Neural cell (in vitro differentiated cells): Measurements from ENCODE around the gene SPOCD1.

Experiments used
- EP300 ChIP-seq: fragments of 450-650 bp; conservative IDR thresholded peaks from 2 replicates; pipeline ENCODE4 v1.6.1; 2014; ENCODE audit warnings: antibody characterized with exemption, mild to moderate bottlenecking, moderate library complexity; ENCODE audit not compliant: poor library complexity, severe bottlenecking
- EZH2 ChIP-seq: fragments of 200-600, 300-800 bp; shearing (Covaris generic), sonication (generic); IDR thresholded peaks from 2 replicates; pipeline ENCODE4 v1.6.1; 2014; ENCODE audit warnings: antibody characterized with exemption, low read length, borderline replicate concordance, mild to moderate bottlenecking; ENCODE audit not compliant: insufficient read depth, poor library complexity, severe bottlenecking
- POLR2AphosphoS5 ChIP-seq: IDR thresholded peaks from 2 replicates; pipeline ENCODE4 v1.6.1; 2012
- SMC3 ChIP-seq: fragments of 450-650 bp; conservative IDR thresholded peaks from 2 replicates; pipeline ENCODE4 v1.6.1; 2014; ENCODE audit warnings: antibody characterized with exemption, mild to moderate bottlenecking, moderate library complexity; ENCODE audit not compliant: poor library complexity
- TF ChIP-seq, protein P1 (sequence below): fragments of 450-650 bp; IDR thresholded peaks from 2 replicates; pipeline ENCODE4 v1.5.1; 2014; ENCODE audit warnings: antibody characterized with exemption, mild to moderate bottlenecking, moderate library complexity; ENCODE audit not compliant: poor library complexity, severe bottlenecking

DNA sequence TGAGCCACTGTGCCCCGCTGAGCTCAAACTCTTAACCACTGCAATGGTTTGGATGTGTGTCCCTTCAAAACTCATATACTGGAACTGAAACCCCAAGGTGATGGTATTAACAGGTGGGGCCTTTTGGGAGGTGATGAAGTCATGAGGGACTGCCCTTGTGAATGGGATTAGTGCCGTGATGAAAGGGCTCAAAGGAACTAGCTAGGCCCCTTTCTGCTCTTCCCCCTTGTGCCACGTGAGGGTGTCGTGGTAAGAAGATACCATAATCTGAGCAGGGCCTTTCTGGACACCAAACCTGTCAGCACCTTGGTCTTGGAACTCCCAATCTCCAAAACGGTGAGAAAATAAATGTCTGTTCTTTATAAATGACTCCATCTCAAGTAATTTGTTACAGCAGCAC lies 45.5 kb upstream of the SPOCD1 start:
- TF ChIP-seq, protein P1, sequence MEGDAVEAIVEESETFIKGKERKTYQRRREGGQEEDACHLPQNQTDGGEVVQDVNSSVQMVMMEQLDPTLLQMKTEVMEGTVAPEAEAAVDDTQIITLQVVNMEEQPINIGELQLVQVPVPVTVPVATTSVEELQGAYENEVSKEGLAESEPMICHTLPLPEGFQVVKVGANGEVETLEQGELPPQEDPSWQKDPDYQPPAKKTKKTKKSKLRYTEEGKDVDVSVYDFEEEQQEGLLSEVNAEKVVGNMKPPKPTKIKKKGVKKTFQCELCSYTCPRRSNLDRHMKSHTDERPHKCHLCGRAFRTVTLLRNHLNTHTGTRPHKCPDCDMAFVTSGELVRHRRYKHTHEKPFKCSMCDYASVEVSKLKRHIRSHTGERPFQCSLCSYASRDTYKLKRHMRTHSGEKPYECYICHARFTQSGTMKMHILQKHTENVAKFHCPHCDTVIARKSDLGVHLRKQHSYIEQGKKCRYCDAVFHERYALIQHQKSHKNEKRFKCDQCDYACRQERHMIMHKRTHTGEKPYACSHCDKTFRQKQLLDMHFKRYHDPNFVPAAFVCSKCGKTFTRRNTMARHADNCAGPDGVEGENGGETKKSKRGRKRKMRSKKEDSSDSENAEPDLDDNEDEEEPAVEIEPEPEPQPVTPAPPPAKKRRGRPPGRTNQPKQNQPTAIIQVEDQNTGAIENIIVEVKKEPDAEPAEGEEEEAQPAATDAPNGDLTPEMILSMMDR = no peak
- TF ChIP-seq SMC3 = no peak
- TF ChIP-seq EP300 = no peak
- TF ChIP-seq POLR2AphosphoS5 = no peak
- no peak for TF ChIP-seq EZH2
